ENCODE results near the gene MAP7. TPM values are rescaled to one million over a fixed set of nuclear protein-coding genes. Genes with fewer than 3 reads are reported as not detected.

MAP7 gene
- total RNA-seq, 1 experiment from 2014 or later: 0.11 TPM

- no peaks in the 10 kb centered on the region for H3K36me3 ChIP-seq
- no peak overlapping the region for H3K4me3 ChIP-seq
- no peak overlapping the region for H3K27ac ChIP-seq
- no peaks in the 10 kb centered on the region for H3K9me3 ChIP-seq (replicated peaks)
- H3K4me1 ChIP-seq (replicated peaks): no peaks in the 10 kb centered on the region
- H3K27me3 ChIP-seq (replicated peaks): 0 out of 2 replicates have a peak, but pooled peaks cover 3% of the 10 kb centered on the region
- no peak for DNase-seq (ENCODE audit: low read depth in 1 of 2, low spot score in 2 of 2)
Observed at GRCh38 chr6:136343275-136343674, 206.9 kb downstream of the MAP7 start.

DNA sequence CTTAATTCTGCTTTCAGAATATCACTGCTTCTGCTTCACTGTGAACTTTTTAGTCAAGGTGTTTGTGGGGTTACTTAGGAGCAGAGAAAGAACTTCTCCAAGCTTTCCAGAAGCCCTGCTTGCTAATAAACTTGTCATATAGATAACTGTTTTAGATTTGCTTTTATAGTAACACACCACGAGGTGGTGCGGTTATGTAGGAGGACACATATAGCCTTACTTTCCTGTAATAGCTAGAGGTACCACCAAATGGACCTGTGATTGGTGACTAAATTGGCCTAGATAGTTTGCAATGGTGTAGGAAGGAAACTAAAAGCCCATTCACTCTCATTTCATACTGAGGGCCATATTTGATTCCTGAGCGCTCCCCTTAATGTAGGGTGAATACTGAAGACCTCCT lies 208.3 kb downstream of the MAP7 start:
- no peak for DNase-seq (ENCODE audit: low read depth in 1 of 2, low spot score in 2 of 2)

GRCh38 chr6:136341367-136341766 lies 208.9 kb downstream of the MAP7 start:
- H3K4me3 ChIP-seq: no peak overlapping the region
- no peaks in the 10 kb centered on the region for H3K9me3 ChIP-seq (replicated peaks)
- H3K36me3 ChIP-seq: no peaks in the 10 kb centered on the region
- no peak for DNase-seq (ENCODE audit: low read depth in 1 of 2, low spot score in 2 of 2)
- H3K27me3 ChIP-seq (replicated peaks): 0 out of 2 replicates have a peak, but pooled peaks cover 3% of the 10 kb centered on the region
- no peak overlapping the region for H3K27ac ChIP-seq
- no peaks in the 10 kb centered on the region for H3K4me1 ChIP-seq (replicated peaks)

More for the DNA sequence above, 208.3 kb downstream of the MAP7 start:
- no peaks in the 10 kb centered on the region for H3K36me3 ChIP-seq
- no peak overlapping the region for H3K27ac ChIP-seq
- H3K4me1 ChIP-seq (replicated peaks): no peaks in the 10 kb centered on the region
- H3K27me3 ChIP-seq (replicated peaks): 0 out of 2 replicates have a peak, but pooled peaks cover 3% of the 10 kb centered on the region
- no peaks in the 10 kb centered on the region for H3K9me3 ChIP-seq (replicated peaks)
- H3K4me3 ChIP-seq: no peak overlapping the region

DNA sequence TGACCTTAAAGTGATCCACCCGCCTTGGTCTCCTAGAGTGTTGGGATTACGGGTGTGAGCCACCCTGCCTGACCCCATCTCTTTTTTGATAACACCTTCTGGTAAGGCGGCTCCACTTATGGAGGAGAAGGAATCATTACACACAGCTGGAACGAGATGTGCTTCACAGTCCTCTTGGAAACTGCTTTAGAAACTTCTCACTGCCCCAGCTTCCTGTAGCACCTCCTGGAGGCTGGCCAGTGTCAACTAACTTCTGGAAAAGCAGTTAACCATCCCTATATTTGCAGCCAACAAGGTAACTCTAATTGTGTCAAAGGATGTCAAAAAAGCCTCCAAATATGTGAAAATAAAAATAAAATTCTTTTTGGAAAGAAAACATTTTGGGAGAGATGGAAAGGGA lies 211.7 kb downstream of the MAP7 start:
- no peak overlapping the region for H3K4me3 ChIP-seq
- DNase-seq (ENCODE audit: low read depth in 1 of 2, low spot score in 2 of 2): no peak
- no peaks in the 10 kb centered on the region for H3K9me3 ChIP-seq (replicated peaks)
- H3K27ac ChIP-seq: no peak overlapping the region
- H3K36me3 ChIP-seq: no peaks in the 10 kb centered on the region
- H3K27me3 ChIP-seq (replicated peaks): no peaks in the 10 kb centered on the region
- no peaks in the 10 kb centered on the region for H3K4me1 ChIP-seq (replicated peaks)

DNA sequence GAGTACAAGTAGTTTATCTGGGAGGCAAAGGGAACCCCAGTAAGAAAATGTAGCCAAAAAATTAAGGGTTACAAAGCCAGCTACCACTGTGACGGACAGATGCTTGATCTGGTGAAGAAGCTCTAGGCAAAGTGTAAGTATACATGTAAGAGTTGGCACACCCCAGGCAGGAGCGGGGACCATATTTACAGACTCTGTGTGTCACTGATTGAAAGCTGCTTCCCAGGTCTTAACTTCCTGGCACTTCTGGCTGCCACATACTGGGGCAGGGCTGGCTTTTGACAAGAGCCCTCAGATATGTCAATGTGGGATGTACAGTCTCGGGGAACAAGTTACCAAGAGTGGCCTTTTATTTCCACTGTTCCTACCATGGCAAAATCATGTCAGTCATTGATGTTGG lies 212.6 kb downstream of the MAP7 start:
- Histone ChIP-seq H3K4me3 (no peak overlapping the region), H3K36me3 (no peaks in the 10 kb centered on the region), H3K27me3 (replicated peaks) (no peaks in the 10 kb centered on the region), H3K9me3 (replicated peaks) (no peaks in the 10 kb centered on the region), H3K4me1 (replicated peaks) (no peaks in the 10 kb centered on the region), H3K27ac (no peak overlapping the region)
- DNase-seq (ENCODE audit: low read depth in 1 of 2, low spot score in 2 of 2): no peak

GRCh38 chr6:136337121-136337520 lies 213.1 kb downstream of the MAP7 start:
- Histone ChIP-seq H3K4me1 (replicated peaks) (no peaks in the 10 kb centered on the region), H3K27ac (no peak overlapping the region), H3K4me3 (no peak overlapping the region), H3K27me3 (replicated peaks) (no peaks in the 10 kb centered on the region), H3K9me3 (replicated peaks) (no peaks in the 10 kb centered on the region), H3K36me3 (no peaks in the 10 kb centered on the region)
- no peak for DNase-seq (ENCODE audit: low read depth in 1 of 2, low spot score in 2 of 2)

GRCh38 chr6:136335736-136336363 lies 214.4 kb downstream of the MAP7 start:
- DNase-seq (ENCODE audit: low read depth in 1 of 2, low spot score in 2 of 2): no peak
- H3K27ac ChIP-seq: no peak overlapping the region
- no peak overlapping the region for H3K4me3 ChIP-seq
- H3K27me3 ChIP-seq (replicated peaks): no peaks in the 10 kb centered on the region
- H3K36me3 ChIP-seq: no peaks in the 10 kb centered on the region
- no peaks in the 10 kb centered on the region for H3K4me1 ChIP-seq (replicated peaks)
- H3K9me3 ChIP-seq (replicated peaks): no peaks in the 10 kb centered on the region

DNA sequence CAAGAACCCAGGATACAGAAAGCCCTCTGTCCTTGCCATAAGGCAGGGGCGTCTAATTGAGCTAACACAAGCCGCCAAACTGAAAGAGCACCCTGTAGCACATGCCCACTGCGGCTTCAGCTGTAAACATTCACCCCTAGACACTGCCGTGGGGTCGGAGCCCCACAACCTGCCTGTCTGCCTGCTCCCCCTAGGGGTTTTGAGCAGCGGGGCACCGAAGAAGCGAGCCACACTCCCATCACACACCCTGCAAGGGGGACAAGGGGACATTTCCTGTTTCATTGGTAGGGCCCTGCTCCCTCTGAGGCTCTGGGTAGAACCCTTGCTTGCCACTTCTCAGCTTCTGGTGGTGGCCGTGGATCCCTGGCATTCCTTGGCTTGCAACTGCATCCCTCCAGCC lies 215.4 kb downstream of the MAP7 start:
- no peak overlapping the region for H3K27ac ChIP-seq
- H3K27me3 ChIP-seq (replicated peaks): no peaks in the 10 kb centered on the region
- H3K4me3 ChIP-seq: no peak overlapping the region
- no peaks in the 10 kb centered on the region for H3K9me3 ChIP-seq (replicated peaks)
- H3K36me3 ChIP-seq: no peaks in the 10 kb centered on the region
- no peak for DNase-seq (ENCODE audit: low read depth in 1 of 2, low spot score in 2 of 2)
- no peaks in the 10 kb centered on the region for H3K4me1 ChIP-seq (replicated peaks)

DNA sequence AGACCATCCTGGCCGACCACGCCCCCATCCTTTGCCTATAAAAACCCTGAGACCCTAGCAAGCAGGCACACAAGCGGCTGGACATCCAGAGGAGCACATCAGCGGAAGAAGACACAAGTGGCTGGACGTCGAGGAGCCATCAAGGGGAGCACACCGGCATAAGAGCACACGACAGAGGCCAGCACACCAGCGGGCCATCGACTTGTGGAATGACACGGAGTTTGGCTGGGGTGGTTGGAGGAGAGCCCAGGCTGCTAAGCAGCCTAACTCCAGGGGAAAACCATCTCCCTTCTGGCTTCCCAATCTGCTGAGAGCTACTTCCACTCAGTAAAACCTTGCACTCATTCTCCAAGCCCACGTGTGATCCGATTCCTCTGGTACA lies 215.8 kb downstream of the MAP7 start:
- no peak overlapping the region for H3K27ac ChIP-seq
- no peaks in the 10 kb centered on the region for H3K4me1 ChIP-seq (replicated peaks)
- H3K4me3 ChIP-seq: no peak overlapping the region
- H3K36me3 ChIP-seq: no peaks in the 10 kb centered on the region
- H3K9me3 ChIP-seq (replicated peaks): no peaks in the 10 kb centered on the region
- DNase-seq (ENCODE audit: low read depth in 1 of 2, low spot score in 2 of 2): no peak
- H3K27me3 ChIP-seq (replicated peaks): no peaks in the 10 kb centered on the region

GRCh38 chr6:136333824-136334464 lies 216.3 kb downstream of the MAP7 start:
- Histone ChIP-seq H3K27ac (no peak overlapping the region), H3K4me1 (replicated peaks) (no peaks in the 10 kb centered on the region), H3K4me3 (no peak overlapping the region), H3K9me3 (replicated peaks) (no peaks in the 10 kb centered on the region), H3K27me3 (replicated peaks) (no peaks in the 10 kb centered on the region; the same call in 1 of the 2 replicates), H3K36me3 (no peaks in the 10 kb centered on the region)
- no peak for DNase-seq (ENCODE audit: low read depth in 1 of 2, low spot score in 2 of 2)

DNA sequence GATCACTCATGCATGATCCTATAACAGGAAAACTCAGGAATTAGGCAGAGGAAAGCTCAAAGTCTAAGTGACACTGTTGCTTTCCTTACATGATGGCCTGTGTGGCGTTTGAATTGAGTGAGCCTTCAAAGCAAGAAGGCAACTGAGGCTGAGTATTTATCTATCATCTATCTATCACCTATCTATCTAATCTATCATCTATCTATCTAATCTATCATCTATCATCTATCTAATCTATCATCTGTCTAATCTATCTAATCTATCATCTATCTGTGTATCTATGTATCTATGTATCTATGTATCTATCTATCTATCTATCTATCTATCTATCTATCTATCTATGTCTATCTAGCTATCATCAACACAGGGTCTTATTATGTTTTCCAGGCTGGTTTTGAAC lies 218.8 kb downstream of the MAP7 start:
- Histone ChIP-seq H3K27me3 (replicated peaks) (peaks cover 2% of the 10 kb centered on the region; the same call in 1 of the 2 replicates), H3K9me3 (replicated peaks) (no peaks in the 10 kb centered on the region), H3K4me3 (no peak overlapping the region), H3K27ac (no peak overlapping the region), H3K36me3 (no peaks in the 10 kb centered on the region), H3K4me1 (replicated peaks) (no peaks in the 10 kb centered on the region)
- DNase-seq (ENCODE audit: low read depth in 1 of 2, low spot score in 2 of 2): no peak

DNA sequence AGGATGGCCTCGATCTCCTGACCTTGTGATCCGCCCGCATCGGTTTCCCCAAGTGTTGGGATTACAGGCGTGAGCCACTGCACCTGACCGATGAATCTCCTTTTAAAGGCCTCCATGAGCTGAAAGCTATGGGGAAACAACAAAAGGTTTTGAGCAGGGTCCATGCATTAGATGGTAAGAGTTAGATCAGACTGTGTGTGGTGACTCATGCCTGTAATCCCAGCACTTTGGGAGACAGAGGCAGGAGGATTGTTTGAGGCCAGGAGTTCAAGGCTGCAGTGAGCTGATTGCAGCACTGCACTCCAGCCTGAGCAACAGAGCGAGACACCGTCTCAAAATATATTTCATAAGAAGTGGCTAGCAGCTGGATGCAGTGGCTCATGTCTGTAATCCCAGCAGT lies 219.6 kb downstream of the MAP7 start:
- H3K4me1 ChIP-seq (replicated peaks): no peaks in the 10 kb centered on the region
- H3K27me3 ChIP-seq (replicated peaks): peaks cover 2% of the 10 kb centered on the region; the same call in 1 of the 2 replicates
- H3K9me3 ChIP-seq (replicated peaks): no peaks in the 10 kb centered on the region
- no peak overlapping the region for H3K27ac ChIP-seq
- no peak for DNase-seq (ENCODE audit: low read depth in 1 of 2, low spot score in 2 of 2)
- H3K4me3 ChIP-seq: no peak overlapping the region
- H3K36me3 ChIP-seq: no peaks in the 10 kb centered on the region

DNA sequence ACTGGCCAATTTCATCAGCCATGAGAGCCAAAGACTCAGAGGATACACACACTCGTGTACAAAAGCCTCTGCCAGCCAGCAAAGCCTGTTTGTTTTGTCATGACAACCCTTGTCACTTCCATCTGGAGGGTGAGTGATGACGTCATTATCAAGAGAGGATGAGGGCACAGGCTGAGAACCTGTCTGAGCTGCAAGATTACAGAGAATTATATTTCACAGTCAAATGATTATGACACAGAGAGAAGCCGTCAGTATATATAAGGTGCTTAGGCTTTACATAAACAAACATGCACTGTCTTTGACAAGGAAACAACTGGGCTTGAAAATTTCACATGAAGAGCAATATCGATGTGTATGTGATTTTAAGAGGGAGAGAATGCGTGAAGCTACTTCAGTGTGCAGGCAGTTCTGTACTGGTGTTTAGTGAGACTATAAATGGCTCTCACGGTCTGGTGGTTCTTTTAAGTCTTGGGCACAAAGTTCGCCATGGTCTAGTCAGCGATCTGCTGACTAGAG lies 224.1 kb downstream of the MAP7 start:
- H3K27ac ChIP-seq: no peak overlapping the region
- H3K4me3 ChIP-seq: no peak overlapping the region
- no peak for DNase-seq (ENCODE audit: low read depth in 1 of 2, low spot score in 2 of 2)
- peaks cover 2% of the 10 kb centered on the region; the same call in 1 of the 2 replicates for H3K27me3 ChIP-seq (replicated peaks)
- no peaks in the 10 kb centered on the region for H3K4me1 ChIP-seq (replicated peaks)
- no peaks in the 10 kb centered on the region for H3K36me3 ChIP-seq
- no peaks in the 10 kb centered on the region for H3K9me3 ChIP-seq (replicated peaks)

GRCh38 chr6:136324686-136325380 lies 225.4 kb downstream of the MAP7 start:
- peaks cover 2% of the 10 kb centered on the region; the same call in 1 of the 2 replicates for H3K27me3 ChIP-seq (replicated peaks)
- no peak for DNase-seq (ENCODE audit: low read depth in 1 of 2, low spot score in 2 of 2)
- no peak overlapping the region for H3K27ac ChIP-seq
- H3K9me3 ChIP-seq (replicated peaks): no peaks in the 10 kb centered on the region
- H3K4me1 ChIP-seq (replicated peaks): no peaks in the 10 kb centered on the region
- no peak overlapping the region for H3K4me3 ChIP-seq
- H3K36me3 ChIP-seq: no peaks in the 10 kb centered on the region
